NCI-H82 (cell line): ENCODE data around the gene DTNA.
A peak's percentile ranks its signal among the peaks of the same experiment; 100 is the strongest.

Source experiments
- DNase-seq: peaks from one replicate; lab custom pipeline; 2025; lab: John Stamatoyannopoulos, UW

Gene DTNA

GRCh38 chr18:34772887-34773286, 62.8 kb downstream of the DTNA start:
- DNase-seq: no peak

GRCh38 chr18:34773378-34773777, 63.3 kb downstream of the DTNA start:
- DNase-seq: no peak

DNA sequence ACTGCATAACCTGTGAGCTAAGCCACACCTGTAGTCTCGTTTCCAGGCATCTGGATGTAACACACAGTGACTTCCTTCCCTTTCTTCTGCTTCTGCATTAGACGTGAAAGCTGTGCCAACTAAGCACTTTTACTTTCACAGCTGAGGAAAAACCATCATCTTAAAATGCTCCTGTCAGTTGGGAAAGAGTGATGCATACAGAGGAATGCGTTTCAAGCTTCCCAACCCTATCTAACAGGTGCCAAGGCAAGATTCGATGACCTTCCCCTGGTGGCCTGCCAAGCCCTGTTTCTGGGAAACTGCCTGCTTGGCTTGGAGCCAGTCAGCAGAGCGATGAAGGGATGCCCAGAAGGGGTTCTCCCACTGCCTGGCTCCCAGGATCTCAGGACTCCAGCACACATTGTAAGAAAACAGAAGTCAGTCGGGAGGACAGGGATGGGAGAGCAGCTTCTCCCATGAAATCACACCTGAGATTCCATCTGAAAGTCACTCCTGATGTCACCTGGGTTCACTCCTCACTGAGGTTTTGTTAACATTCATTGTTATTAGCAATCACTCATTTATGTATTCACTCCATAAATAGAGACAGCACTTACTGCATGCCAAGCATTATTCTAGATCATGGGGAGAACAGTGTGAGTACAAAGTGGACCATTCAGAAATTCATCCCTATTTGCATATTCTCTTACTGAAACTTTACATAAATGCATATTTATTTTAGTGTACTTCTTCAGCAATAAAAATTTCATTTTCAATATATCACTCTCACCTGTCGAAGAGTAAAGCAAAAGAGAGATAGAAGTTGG, 64.1 kb downstream of the DTNA start:
- DNase-seq: no peak

DNA sequence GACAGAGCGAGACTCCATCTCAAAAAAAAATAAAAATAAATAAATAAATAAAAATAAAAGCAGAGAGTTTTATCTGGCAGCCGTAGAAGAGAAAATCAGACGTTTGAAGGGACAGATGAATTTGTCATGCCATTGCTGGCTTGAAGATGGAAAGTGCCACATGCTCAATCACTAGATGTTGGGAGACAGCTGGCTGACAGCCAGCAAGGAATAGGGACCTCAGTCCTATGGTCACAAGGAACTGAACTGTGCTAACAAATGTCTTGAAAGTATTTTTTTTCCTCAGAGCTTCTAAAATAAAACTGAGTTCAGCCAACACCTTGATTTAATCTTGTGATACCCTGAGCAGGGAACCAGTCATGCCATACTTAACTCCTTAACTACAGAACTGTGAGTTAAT, 65.4 kb downstream of the DTNA start:
- no peak for DNase-seq

DNA sequence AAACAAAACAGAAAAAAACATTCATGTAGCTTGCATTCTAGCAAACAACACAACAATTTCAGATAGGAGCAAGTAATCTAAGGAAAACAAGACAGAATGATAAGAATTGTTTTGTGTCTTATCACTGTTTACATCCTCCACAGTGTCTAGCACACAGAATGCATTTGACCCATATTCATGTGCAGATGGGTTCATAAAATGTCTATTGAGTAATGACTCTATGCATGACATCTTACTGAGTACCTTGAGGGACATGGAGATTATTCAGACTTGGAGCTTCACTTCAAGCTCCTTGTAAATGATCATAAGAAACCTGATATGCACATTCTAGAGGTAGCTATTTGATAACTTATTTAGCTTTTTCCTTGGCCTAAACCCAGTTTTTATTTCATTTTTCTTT, 69.0 kb downstream of the DTNA start:
- no peak for DNase-seq

DNA sequence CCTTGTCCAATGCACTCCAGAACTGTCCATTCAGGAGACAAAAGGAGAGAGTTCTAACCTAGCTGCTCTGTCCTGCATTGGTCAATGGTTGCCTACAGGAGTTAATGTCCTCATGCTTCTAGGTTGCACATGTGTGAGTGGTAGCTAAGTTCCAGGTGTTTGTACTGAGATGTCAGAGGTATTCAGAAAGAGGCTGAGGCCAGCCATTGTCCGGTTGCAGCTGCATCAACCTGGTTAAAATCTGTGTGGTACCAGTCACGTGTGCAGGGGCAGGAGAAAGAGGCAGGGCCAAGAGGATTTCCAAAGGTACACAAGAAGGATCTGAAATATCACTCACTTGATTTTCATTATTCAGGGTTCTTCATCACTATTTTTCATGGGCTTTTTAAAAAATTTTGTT, 70.8 kb downstream of the DTNA start:
- no peak for DNase-seq

DNA sequence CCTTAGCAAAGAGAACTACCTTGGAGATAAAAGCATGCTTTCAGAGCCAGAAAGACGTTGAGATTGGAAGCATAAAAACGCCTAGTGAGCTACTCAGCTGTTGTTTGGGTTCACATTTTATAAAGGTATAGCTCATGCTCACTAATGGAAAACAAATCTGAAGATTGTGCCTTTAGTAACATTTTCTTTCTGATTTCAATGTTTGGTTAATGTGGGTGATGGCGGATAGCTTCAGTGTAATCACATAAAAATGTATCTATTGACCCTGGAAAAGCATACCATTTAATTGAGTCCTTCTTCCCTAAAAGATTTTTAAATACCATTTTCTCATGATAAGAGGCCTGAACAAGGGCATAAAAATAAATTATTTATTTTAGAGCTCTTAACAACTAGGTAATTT, 73.4 kb downstream of the DTNA start:
- DNase-seq: no peak

GRCh38 chr18:34786162-34786741, 76.2 kb downstream of the DTNA start:
- no peak for DNase-seq

DNA sequence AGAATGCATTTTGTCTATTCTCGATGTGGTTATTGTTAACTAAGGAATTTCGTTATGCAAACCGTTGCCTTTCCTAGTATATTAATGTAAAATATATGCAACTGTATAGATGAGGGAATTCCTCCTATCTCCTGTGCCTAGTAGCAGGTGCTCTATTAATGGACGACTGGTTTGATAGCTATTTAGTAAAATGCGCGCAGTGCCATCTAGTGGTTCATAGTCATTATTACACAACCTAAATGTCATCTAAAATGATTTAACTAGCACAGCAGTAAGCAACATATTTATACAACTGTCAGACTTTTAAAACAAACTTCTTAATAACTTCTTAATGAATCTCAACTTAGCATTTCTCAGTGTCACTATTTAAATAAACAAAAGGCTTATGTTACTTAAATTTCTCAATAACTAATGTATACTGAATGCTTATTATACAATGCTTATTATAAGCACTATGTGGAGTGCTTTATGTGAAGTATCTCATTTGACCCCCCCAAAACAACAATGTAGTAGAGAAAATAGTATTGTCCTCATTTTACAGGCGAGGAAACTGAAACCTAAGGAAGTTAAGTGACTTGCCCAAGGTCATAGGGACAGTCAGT, 77.9 kb downstream of the DTNA start:
- DNase-seq: peak; percentile 79

- DNase-seq: peak; percentile 6
Measured at GRCh38 chr18:34789768-34790344, 79.8 kb downstream of the DTNA start.

- DNase-seq: no peak
Measured at GRCh38 chr18:34794348-34794747, 84.2 kb downstream of the DTNA start.

DNA sequence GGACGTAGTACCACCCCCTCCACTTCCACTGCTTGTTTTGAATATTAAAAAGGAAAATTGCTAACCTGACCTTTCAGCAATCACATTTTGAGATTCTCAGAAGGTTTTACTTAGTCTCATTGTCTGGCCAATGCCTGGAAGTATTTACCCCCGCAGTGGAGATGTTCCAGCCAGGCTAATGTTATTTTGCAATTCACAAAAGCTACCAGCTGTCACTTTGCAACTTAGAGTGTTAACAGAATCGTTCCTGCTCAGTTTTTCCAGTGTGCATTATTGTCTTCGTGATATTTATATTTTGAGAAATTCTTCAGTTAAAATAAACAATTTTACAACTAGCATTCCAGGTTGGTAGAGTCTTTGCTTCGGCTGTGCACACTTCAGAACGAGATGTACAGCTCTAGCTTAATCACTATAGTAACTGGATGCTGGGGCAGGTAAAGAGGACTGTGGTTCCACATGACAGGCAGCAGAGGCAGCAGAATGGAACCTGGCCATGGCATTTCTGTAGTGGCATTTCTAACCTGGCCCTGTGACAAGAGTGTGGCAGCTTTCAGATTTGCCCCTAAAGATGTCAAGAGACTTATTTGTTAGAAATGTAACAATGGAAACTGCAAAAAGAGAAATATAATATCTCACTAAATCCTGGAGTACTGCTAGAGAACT, 85.1 kb downstream of the DTNA start:
- no peak for DNase-seq

DNA sequence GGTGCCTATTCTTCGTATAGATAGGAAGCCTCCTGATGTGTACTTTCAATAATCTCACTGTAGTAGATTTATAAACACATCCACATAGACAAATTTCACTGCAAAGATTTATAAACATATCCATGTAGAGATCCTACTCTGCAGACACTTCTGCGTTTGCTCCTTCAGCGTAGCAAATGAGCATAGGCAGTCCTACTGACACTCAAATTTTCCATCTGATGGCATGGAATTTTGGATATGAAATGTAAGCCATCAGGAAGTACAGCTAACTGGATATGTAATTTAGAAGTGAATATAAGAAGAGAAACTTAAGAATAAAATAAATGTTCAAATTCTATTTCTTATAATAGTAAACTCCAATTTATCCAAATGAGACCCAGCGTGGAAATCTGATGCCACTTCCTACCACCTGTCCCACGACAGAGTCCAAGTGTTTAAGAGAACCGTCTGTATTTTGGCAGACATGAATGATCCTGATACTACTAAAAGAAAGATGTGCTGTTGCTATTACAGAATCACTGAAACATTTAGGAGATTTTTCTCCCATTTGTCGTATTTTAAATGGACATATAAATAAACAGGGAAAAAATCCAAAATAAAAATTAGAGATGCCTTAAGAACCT, 86.0 kb downstream of the DTNA start:
- no peak for DNase-seq

- DNase-seq: no peak
Measured at GRCh38 chr18:34799291-34799690, 89.2 kb downstream of the DTNA start.

DNA sequence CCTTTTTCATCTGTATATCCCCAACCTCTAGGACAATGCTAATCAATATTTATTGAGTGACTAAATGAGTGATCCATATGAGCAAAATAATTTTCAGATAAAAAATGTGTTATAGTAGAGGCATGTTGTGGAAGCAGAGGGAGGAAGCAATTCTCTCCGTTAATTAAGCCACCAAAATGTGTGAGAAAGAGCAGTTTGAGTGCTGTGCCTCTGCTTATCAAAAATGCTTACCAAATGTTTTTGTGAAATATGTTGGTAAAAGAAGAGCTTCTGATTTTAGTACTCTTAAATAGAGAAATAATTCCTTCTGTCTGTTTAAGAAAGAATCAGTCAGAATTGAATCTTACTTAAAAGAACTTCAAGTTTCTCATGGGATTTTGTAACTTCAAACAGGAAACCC, 90.3 kb downstream of the DTNA start:
- no peak for DNase-seq

- no peak for DNase-seq
Measured at GRCh38 chr18:34801774-34802173, 91.7 kb downstream of the DTNA start.

DNA sequence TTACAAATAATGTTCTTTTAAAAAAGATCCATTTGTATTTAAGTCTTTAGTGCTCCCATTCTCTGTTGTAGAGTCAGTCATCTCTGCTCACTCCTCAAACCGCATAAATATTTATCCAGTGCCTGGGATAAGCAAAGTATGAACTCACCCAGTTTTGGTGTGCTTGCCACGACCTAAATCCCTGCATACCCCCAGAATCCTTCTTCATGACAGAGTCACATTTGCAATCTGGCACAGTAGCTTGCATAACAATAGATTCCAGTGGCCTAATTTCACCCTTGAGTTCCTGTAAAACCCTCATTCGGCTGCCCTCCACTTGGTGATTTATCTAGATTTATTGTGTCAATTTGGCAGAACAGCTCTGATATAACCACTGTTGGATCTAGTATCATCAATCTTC, 92.9 kb downstream of the DTNA start:
- DNase-seq: no peak

GRCh38 chr18:34803877-34804400, 93.8 kb downstream of the DTNA start:
- no peak for DNase-seq

- DNase-seq: no peak
Measured at GRCh38 chr18:34805103-34805877, 95.2 kb downstream of the DTNA start.

- no peak for DNase-seq
Measured at GRCh38 chr18:34805878-34806351, 95.8 kb downstream of the DTNA start.

GRCh38 chr18:34806527-34806926, 96.4 kb downstream of the DTNA start:
- DNase-seq: no peak
